Right cardiac atrium (tissue), 5 donors: ENCODE measurements around the gene EPM2A. TPM values are rescaled to one million over a fixed set of nuclear protein-coding genes. Genes with fewer than 3 reads are reported as not detected.

Experiments
- ATAC-seq, 2 donors: fragments of 200-7000 bp; cut with Tn5 transposase; one replicate each; pipeline versions ENCODE4 v1.8.0 to v1.9.1; 2020; ENCODE audit warnings: moderate library complexity in 2 of 2, mild to moderate bottlenecking in 1 of 2
- DNase-seq, 3 donors: peaks; one replicate each; pipeline ENCODE4 v3.0.0-alpha.2; 2020
- H3K27ac ChIP-seq: one replicate; pipeline ENCODE4 v1.5.1; 2013; ENCODE audit warnings: mild to moderate bottlenecking, low read length, control low read depth, moderate library complexity
- H3K27me3 ChIP-seq: one replicate; pipeline ENCODE4 v1.6.1; 2013; ENCODE audit not compliant: control insufficient read depth, insufficient read depth
- H3K4me1 ChIP-seq: one replicate; pipeline ENCODE4 v1.6.1; 2013; ENCODE audit warnings: low read length; ENCODE audit not compliant: control insufficient read depth, insufficient read depth
- H3K4me3 ChIP-seq: one replicate; pipeline ENCODE4 v1.5.1; 2013; ENCODE audit warnings: low read length, control low read depth
- H3K9me3 ChIP-seq: one replicate; pipeline ENCODE4 v1.6.1; 2013; ENCODE audit warnings: low read length; ENCODE audit not compliant: control insufficient read depth
- WGBS: extraction: QIAGEN DNeasy Blood & Tissue Kit; methylation state at CpG from one replicate; pipeline ENCODE4 v1.1.7; 2013; 5-methylcytosine and 5-hydroxymethylcytosine counted together
- intact Hi-C, 4 donors: fragments of 100-400 bp; cut with DNase I; formaldehyde crosslinking; loops; one replicate each; pipeline versions ENCODE4 v1.11.0 to v1.14.0; 2022 to 2023
- long read RNA-seq, 4 donors: library from polyadenylated mRNA; unstranded; transcript quantifications; one replicate each; pipeline ENCODE4 v2.0.0, GENCODE V29; 2020 to 2021
- polyA plus RNA-seq: library from polyadenylated mRNA; stranded (reverse); fragments of 200-250 nt; gene quantifications from one replicate; pipeline ENCODE4 v1.2.3, GENCODE V29; 2013
- total RNA-seq, 4 donors: library from RNA; stranded (reverse); fragmentation: NEBNext Ultra II Directional; extraction: Animal tissue kit (Norgen Biotek cat#: 25700); gene quantifications; one replicate each; pipeline ENCODE4 v1.2.1, GENCODE V29; 2021
- donor health status: healthy with polysubstance abuse.
- donor health status: DM: no; HTN: yes; CAD: no.
- donor health status: DM: no; HTN: no; CAD: no.
- donor health status: DM: no; HTN: yes; CAD: no; lungs with severe emphysema.
- donor health status: DM: yes; HTN: yes; CAD: no.

EPM2A gene
- total RNA-seq (10 to 100 TPM; 35.0 to 42.3 (median 39.5) TPM), polyA plus RNA-seq (13.7 TPM)
- long read RNA-seq, donor 1, full-length matches to known transcripts = 118 of 129 reads
- long read RNA-seq, donor 1, partial matches to known transcripts = 0 of 129 reads
- long read RNA-seq, donor 1, other reads (novel, unspliced or antisense) = 11 of 129 reads
- long read RNA-seq, donor 2, transcript EPM2A-201 (4 exons, 3,465 nt) = major isoform, 38 of 47 reads
- long read RNA-seq, donor 2, partial matches to known transcripts = 2 of 47 reads
- long read RNA-seq, donor 2, other reads (novel, unspliced or antisense) = 1 of 47 reads
- long read RNA-seq, donor 3, full-length matches to known transcripts = 3 of 6 reads
- long read RNA-seq, donor 3, partial matches to known transcripts = 0 of 6 reads
- long read RNA-seq, donor 3, other reads (novel, unspliced or antisense) = 3 of 6 reads
- long read RNA-seq, donor 4, full-length matches to known transcripts = 41 of 48 reads
- long read RNA-seq, donor 4, partial matches to known transcripts = 2 of 48 reads
- long read RNA-seq, donor 4, other reads (novel, unspliced or antisense) = 5 of 48 reads

- peak; percentile 90 to 94 (median 94) for DNase-seq
- H3K9me3 ChIP-seq = no peaks in the 10 kb centered on the region
- H3K27ac ChIP-seq = peak within 1 kb of the TSS; percentile 99
- ATAC-seq = peak; percentile 92 to 94
- no peaks in the 10 kb centered on the region for H3K27me3 ChIP-seq
- no peaks in the 10 kb centered on the region for H3K4me1 ChIP-seq
- intact Hi-C loops = loop anchor here in 2 of 4 donors (5.0 to 10.0 kb wide), 2 partner anchors 77 to 159 kb away; partner anchors contain the start of gene FBXO30 (in 2 of the 2)
- H3K4me3 ChIP-seq = peak within 1 kb of the TSS; percentile 67
- WGBS = under 1% methylated on average over 69 of the region's 69 CpGs
These were observed at the start of gene EPM2A for GRCh38 chr6:145735356-145736165. Gene EPM2A, minus strand, starts transcription at chr6:145735520. Its CDS starts 22 bp downstream, at chr6:145735498.

- no peak overlapping the region for H3K27ac ChIP-seq
- H3K4me3 ChIP-seq = no peak overlapping the region
- no peaks in the 10 kb centered on the region for H3K4me1 ChIP-seq
- no peaks in the 10 kb centered on the region for H3K9me3 ChIP-seq
- intact Hi-C loops = no loop called here
- no peaks in the 10 kb centered on the region for H3K27me3 ChIP-seq
- ATAC-seq = peak; percentile 23 to 75
- peak; percentile 12 to 41 (median 38) for DNase-seq
- WGBS = 57% methylated on average over 1 of the region's 1 CpG
These were observed 49.4 kb upstream of the EPM2A start for GRCh38 chr6:145784683-145785082.

GRCh38 chr6:145783796-145784195 lies 48.5 kb upstream of the EPM2A start:
- WGBS = 77% methylated on average over 5 of the region's 5 CpGs
- H3K27me3 ChIP-seq = no peaks in the 10 kb centered on the region
- H3K4me3 ChIP-seq = no peak overlapping the region
- H3K27ac ChIP-seq = no peak overlapping the region
- H3K4me1 ChIP-seq = no peaks in the 10 kb centered on the region
- DNase-seq (no peak), ATAC-seq (no peak)
- intact Hi-C loops = no loop called here
- H3K9me3 ChIP-seq = no peaks in the 10 kb centered on the region

- no peak overlapping the region for H3K4me3 ChIP-seq
- intact Hi-C loops = no loop called here
These were observed 37.5 kb upstream of the EPM2A start for GRCh38 chr6:145772846-145773245.

GRCh38 chr6:145765449-145765848 lies 30.1 kb upstream of the EPM2A start:
- ATAC-seq = no peak
- H3K4me1 ChIP-seq = no peaks in the 10 kb centered on the region
- intact Hi-C loops = no loop called here
- H3K27me3 ChIP-seq = no peaks in the 10 kb centered on the region
- H3K27ac ChIP-seq = no peak overlapping the region
- no peak for DNase-seq
- H3K4me3 ChIP-seq = no peak overlapping the region
- no peaks in the 10 kb centered on the region for H3K9me3 ChIP-seq

More at GRCh38 chr6:145772846-145773245, 37.5 kb upstream of the EPM2A start:
- Histone ChIP-seq H3K4me1 (no peaks in the 10 kb centered on the region), H3K27me3 (no peaks in the 10 kb centered on the region), H3K9me3 (no peaks in the 10 kb centered on the region), H3K27ac (no peak overlapping the region)
- DNase-seq (no peak), ATAC-seq (no peak)
- 84% methylated on average over 1 of the region's 1 CpG for WGBS

GRCh38 chr6:145763742-145764141 lies 28.4 kb upstream of the EPM2A start:
- H3K4me3 ChIP-seq = no peak overlapping the region
- intact Hi-C loops = no loop called here
- no peak overlapping the region for H3K27ac ChIP-seq
- no peaks in the 10 kb centered on the region for H3K27me3 ChIP-seq
- no peak for ATAC-seq
- no peaks in the 10 kb centered on the region for H3K9me3 ChIP-seq
- no peaks in the 10 kb centered on the region for H3K4me1 ChIP-seq
- DNase-seq = no peak

GRCh38 chr6:145761584-145761983 lies 26.3 kb upstream of the EPM2A start:
- no peaks in the 10 kb centered on the region for H3K9me3 ChIP-seq
- H3K27me3 ChIP-seq = no peaks in the 10 kb centered on the region
- no peak for ATAC-seq
- H3K4me1 ChIP-seq = no peaks in the 10 kb centered on the region
- no peak for DNase-seq
- intact Hi-C loops = no loop called here
- H3K4me3 ChIP-seq = no peak overlapping the region
- H3K27ac ChIP-seq = no peak overlapping the region

GRCh38 chr6:145758113-145758512 lies 22.8 kb upstream of the EPM2A start:
- ATAC-seq (no peak), DNase-seq (no peak)
- H3K27ac ChIP-seq = no peak overlapping the region
- no peaks in the 10 kb centered on the region for H3K9me3 ChIP-seq
- no peaks in the 10 kb centered on the region for H3K4me1 ChIP-seq
- WGBS = 87% methylated on average over 4 of the region's 4 CpGs
- H3K4me3 ChIP-seq = no peak overlapping the region
- intact Hi-C loops = no loop called here
- no peaks in the 10 kb centered on the region for H3K27me3 ChIP-seq

- DNase-seq (peak in 2 of 3 donors; percentile 36 to 45), ATAC-seq (peak; percentile 56 to 61)
- Histone ChIP-seq H3K4me1 (no peaks in the 10 kb centered on the region), H3K27me3 (no peaks in the 10 kb centered on the region), H3K27ac (no peak overlapping the region), H3K9me3 (no peaks in the 10 kb centered on the region), H3K4me3 (no peak overlapping the region)
- intact Hi-C loops = no loop called here
- 33% methylated on average over 1 of the region's 1 CpG for WGBS
These were observed 20.9 kb upstream of the EPM2A start for GRCh38 chr6:145756170-145756662.

GRCh38 chr6:145755682-145756081 lies 20.4 kb upstream of the EPM2A start:
- intact Hi-C loops = no loop called here
- no peak for ATAC-seq
- Histone ChIP-seq H3K27ac (no peak overlapping the region), H3K27me3 (no peaks in the 10 kb centered on the region), H3K4me1 (no peaks in the 10 kb centered on the region), H3K4me3 (no peak overlapping the region), H3K9me3 (no peaks in the 10 kb centered on the region)
- no peak for DNase-seq

- intact Hi-C loops = no loop called here
- WGBS = 64% methylated on average over 2 of the region's 2 CpGs
- no peak overlapping the region for H3K27ac ChIP-seq
- H3K4me3 ChIP-seq = no peak overlapping the region
- no peak for DNase-seq
- no peak for ATAC-seq
- no peaks in the 10 kb centered on the region for H3K9me3 ChIP-seq
- H3K4me1 ChIP-seq = no peaks in the 10 kb centered on the region
- no peaks in the 10 kb centered on the region for H3K27me3 ChIP-seq
These were observed 17.3 kb upstream of the EPM2A start for GRCh38 chr6:145752638-145753037.
